Measurements from ENCODE around the gene FAM3D. TPM values are rescaled to one million over a fixed set of nuclear protein-coding genes. Genes with fewer than 3 reads are reported as not detected.
"Not testable (repeated sequence)": the region's sequence is repeated elsewhere in the genome, so short reads cannot be mapped to it uniquely, and the experiment has no call there.

The FAM3D gene
- polyA plus RNA-seq, 3 donors: 1.7 to 2.5 (median 1.9) TPM

GRCh38 chr3:58685641-58686040, 19.1 kb upstream of the FAM3D start:
- no peak for DNase-seq

GRCh38 chr3:58683466-58683865, 16.9 kb upstream of the FAM3D start:
- DNase-seq: no peak

- DNase-seq: no peak
Observed at GRCh38 chr3:58683001-58683458, 16.5 kb upstream of the FAM3D start.

GRCh38 chr3:58681863-58682262, 15.3 kb upstream of the FAM3D start:
- DNase-seq: no peak

GRCh38 chr3:58680879-58681525, 14.4 kb upstream of the FAM3D start:
- no peak for DNase-seq

GRCh38 chr3:58679974-58680666, 13.5 kb upstream of the FAM3D start:
- DNase-seq: no peak

DNA sequence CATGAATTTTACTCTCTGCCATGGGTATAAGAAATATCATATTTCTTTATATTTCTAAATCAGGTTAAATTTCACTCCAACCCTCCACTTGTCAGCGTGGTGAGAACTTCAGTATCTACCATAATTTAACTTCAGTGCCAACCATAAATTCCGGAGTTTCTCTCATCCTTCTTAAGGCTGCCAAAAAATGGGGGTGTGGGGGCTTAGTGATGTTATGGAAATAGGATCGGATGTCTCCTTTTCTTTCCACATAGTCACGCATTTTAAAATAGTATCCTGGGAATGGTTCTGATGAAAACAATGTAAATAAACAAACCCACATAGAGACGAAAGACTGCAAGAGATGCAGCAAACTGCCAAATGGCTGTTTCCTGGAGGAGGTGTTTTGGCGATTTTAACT, 12.9 kb upstream of the FAM3D start:
- no peak for DNase-seq

DNA sequence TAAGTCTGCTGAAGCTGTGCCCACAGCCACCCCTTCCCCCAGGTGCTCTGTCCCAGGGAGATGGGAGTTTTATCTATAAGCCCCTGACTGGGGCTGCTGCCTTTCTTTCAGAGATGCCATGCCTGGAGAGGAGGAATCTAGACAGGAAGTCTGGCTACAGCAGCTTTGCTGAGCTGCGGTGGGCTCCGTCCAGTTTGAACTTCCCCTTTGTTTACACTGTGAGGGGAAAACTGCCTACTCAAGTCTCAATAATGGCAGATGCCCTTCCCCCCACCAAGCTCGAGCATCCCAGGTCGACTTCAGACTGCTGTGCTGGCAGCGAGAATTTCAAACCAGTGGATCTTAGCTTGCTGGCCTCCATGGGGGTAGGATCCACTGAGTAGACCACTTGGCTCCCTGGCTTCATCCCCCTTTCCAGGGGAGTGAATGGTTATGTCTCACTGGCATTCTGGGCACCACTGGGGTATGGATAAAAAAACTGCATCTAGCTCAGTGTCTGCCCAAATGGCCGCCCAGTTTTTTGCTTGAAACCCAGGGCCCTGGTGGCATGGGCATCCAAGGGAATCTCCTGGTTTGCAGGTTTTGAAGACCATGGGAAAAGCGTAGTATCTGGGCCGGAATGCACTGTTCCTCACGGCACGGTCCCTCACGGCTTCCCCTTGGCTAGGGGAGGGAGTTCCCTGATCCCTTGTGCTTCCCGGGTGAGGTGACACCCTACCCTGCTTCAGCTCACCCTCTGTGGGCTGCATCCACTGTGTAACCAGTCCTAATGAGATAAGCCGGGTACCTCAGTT, 11.8 kb upstream of the FAM3D start:
- not testable (repeated sequence) for DNase-seq

DNA sequence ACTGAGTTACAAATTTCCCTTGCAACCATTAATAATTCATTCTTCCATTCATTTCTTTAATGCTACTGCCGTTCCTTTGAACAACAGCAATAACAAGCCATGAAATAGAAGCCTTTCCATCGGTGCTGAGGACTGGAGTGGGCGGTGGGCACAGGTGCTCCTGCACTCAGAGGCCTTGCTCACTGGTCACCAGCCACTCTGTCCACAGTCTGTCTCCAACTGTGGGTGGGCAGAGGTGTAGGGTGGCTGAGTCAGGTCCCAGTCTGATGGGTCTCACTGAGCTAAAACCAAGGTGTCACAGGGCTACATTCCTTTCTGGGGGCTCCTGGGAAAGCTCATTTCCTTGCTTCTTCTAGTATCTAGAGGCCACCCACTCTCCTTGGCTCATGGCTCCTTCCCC, 6.3 kb upstream of the FAM3D start:
- DNase-seq: no peak

GRCh38 chr3:58672451-58672850, 5.9 kb upstream of the FAM3D start:
- no peak for DNase-seq

DNA sequence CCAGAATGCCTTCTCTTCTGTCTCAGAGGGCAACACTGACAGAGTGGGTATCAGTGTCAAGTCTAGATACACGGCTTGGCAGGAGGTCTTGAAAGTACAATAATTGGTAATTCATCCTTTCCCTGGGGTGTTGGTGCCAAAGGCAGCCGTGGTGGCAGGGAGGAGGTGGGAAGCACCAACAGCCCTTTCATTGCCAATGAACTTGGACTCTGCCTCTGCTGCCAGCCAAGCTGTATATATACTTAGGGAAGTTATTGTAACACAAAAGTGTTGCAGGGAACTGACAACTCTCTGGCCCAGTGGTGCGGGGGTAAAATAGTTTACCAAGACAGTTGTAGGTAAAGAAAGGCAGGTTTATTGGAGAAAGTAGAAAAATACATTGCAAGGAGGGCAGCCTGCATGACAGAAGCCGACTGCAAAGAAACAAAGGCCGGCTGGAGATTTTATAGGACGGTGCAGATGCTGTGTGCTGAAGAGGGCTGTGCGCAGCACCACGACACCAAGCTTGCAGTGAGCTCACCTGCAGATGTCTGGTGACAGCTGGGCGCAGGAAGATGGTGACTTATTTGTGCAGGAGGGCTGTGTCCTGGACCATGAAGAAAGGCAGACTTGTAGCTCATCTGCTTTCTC, 4.0 kb upstream of the FAM3D start:
- DNase-seq: no peak

- DNase-seq: no peak
Observed at GRCh38 chr3:58668247-58668646, 1.7 kb upstream of the FAM3D start.

GRCh38 chr3:58667704-58668103, 1.1 kb upstream of the FAM3D start:
- no peak for DNase-seq

GRCh38 chr3:58667229-58667628, 655 bp upstream of the FAM3D start:
- DNase-seq: no peak

DNA sequence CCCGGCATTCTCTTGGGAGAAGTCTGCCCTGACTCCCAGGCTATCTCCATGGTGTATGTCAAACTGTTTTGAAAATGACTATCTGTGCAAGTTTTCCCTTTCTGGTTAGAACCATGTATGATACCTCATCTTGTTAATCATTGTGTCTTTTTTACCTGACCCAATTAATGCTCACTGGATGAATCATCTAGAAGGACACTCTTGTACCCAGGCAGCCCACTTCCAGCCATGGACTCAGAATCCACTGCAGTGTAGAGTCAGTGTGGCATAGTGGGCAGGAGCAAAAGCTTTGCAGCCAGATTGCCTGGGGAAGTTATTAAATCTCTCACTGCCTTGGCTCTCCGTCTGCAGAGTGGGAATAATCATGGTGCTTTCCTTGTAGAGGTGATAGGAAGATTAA, 1.2 kb downstream of the FAM3D start:
- no peak for DNase-seq

DNA sequence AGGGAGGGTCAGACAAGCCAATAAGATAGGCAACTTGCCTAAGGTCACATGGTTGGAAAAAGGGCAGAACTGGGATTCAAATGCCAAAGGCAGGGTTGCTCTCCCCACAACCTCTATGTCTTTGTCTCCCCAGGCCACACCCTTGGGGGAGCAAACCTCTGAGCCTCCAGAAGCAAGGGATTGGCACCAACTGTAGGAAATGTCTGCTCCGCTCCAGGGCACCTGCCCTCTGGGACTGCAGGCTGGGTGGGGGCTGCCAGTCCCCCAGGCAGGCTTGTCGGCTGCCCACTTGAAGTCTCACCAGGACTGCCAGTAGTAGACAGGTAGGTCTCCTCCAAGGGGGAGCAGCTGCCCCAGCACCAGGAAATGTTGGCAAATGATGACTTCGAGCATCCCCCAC, 2.0 kb downstream of the FAM3D start:
- no peak for DNase-seq

- DNase-seq: no peak
Observed at GRCh38 chr3:58661836-58662420, 4.6 kb downstream of the FAM3D start.

- no peak for DNase-seq
Observed at GRCh38 chr3:58660998-58661397, 5.6 kb downstream of the FAM3D start.

- DNase-seq: no peak
Observed at GRCh38 chr3:58659051-58659675, 7.4 kb downstream of the FAM3D start.

- DNase-seq: no peak
Observed at GRCh38 chr3:58658508-58658907, 8.1 kb downstream of the FAM3D start.

DNA sequence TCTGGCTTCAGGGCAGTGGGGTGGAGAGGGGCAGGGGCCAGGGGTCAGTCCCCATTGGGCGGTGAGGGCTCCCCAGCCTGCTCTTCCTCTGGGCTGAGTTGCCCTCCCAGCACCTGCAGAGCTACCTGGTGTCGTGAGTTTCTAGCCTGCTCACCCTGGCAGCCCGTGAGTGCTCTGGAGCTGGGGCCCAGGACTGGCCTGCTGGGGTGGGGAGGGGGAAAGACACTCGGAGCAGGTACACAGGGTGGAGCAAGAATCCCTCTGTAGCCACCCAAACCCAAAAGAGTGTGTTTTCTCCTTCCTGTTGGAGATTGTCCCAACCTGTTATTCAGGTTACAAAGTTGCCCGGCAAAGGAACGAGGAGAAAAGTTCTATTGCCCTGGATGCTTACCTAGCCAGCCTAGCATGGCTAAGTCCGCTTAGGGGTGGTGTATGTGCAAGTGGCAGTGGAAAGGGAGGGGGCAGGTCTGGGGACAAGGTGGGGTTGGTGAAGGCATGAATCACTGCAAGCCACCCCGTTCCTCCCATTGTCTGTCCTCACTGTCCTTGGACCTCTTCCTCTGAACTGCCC, 8.9 kb downstream of the FAM3D start:
- DNase-seq: no peak

Measured in renal pelvis (tissue), 4 donors.